HuH-7.5 (cell line): ENCODE results near the gene ULK2.
A peak's percentile ranks its signal among the peaks of the same experiment; 100 is the strongest.
"Not testable (repeated sequence)": the region's sequence is repeated elsewhere in the genome, so short reads cannot be mapped to it uniquely, and the experiment has no call there.

Experiments used
- DNase-seq: peaks from one replicate; pipeline ENCODE4 v3.0.0; 2011; ENCODE audit warnings: low spot score

ULK2 gene

GRCh38 chr17:19766421-19767270 lies 101.1 kb downstream of the ULK2 start:
- peak; percentile 71 for DNase-seq

GRCh38 chr17:19766016-19766415 lies 101.7 kb downstream of the ULK2 start:
- no peak for DNase-seq

DNA sequence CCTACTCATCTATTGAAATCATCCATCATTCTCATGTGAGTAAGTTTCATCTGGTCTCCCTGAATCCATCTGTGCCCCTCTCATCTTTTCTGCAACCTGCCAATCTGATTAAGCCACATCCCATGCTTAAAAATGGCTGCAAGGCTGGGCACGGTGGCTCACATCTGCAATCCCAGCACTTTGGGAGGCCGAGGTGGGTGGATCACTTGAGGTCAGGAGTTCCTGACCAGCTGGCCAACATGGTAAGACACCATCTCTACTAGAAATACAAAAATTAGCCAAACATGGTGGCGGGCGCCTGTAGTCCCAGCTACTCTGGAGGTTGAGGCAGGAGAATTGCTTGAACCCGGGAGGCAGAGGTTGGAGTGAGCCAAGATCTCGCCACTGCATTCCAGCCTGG lies 103.7 kb downstream of the ULK2 start:
- DNase-seq = not testable (repeated sequence)

DNA sequence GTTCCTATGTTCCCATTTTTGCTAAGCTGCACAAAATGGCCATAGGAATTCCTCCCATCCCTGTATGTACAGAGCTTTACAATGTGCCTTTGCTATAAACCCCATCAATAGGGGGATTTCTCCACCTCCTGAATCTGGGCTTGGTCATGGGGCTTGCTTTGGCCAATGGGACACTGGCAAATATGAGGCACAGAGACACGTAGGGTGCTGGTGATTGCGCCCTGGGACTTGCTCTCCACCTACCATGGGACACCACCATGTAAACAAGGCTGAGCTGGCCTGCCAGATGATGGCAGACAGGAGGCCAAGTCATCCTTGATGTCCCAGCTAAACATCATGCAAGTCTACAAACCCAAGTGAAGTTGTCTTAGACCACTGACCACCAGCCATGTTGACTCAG lies 104.3 kb downstream of the ULK2 start:
- no peak for DNase-seq

- peak; percentile 73 for DNase-seq
Observed at GRCh38 chr17:19762515-19762961, 105.2 kb downstream of the ULK2 start.

GRCh38 chr17:19760746-19761145 lies 107.0 kb downstream of the ULK2 start:
- no peak for DNase-seq

DNA sequence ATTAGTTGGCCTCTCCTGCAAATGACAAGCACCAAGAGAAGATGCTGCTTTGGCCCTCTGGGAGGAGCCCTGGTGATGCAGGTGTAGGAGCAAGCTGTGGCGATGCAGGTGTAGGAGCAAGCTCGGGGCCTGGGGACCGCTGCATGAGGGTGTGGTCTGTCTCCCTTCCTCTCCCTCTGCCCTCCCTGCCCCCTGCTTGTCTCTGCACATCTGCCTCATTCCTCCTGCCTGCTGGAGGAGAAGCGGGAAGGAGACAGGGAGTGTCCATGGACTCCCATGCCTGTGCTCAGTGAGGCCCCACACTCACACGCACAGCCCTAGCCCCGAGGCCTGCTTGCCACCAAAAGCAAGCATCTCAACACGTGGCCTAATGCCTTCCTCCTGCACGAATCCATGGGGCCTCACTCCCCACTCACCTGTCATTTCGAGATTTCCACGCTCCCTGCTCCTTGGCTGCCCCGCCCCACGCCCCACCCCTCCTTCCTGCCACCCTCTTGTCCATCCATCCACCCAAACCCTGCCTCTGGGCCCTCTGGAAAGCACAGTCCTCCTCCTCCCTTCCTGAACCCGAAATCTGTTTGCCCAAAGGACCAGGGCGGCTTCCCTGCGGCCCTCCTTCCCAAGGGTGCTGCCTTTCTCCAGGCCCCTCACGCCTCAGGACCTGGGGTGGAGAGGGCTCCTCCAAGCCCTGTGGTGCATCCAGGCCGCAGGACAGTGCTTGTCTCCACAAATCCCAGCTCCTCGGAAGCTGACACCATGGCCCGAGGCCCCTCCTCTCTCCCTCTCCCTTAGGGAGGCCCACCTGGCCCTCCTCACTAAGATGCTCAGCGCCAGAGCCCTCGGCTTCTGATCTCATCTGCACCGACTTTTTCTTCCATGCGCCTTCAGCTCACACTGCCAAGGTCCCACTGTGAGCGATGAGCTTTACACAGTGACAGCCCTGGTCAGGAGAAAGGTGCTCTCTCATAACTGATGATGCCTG lies 107.9 kb downstream of the ULK2 start:
- DNase-seq = no peak

GRCh38 chr17:19757536-19758180 lies 110.1 kb downstream of the ULK2 start:
- no peak for DNase-seq

DNA sequence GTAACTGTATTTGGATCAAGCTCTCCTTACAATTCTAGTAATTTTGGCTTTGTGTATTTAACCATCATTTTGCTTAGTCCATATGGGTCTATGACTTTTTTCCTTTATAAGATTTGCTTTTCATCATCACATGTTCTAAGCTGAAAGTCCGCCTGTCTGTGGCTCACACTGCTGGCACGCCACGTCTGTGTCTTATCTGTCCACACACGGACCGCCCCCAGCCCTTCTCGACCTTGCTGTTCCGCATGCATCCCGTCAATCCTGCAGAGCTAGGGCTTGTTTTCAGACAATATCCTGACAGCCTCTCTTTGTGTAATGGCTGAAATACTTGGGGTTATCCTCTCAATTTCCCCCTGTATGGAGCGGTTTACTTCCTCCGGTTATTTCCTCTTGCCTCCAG lies 111.2 kb downstream of the ULK2 start:
- no peak for DNase-seq

- DNase-seq = no peak
Observed at GRCh38 chr17:19755821-19756510, 111.8 kb downstream of the ULK2 start.

DNA sequence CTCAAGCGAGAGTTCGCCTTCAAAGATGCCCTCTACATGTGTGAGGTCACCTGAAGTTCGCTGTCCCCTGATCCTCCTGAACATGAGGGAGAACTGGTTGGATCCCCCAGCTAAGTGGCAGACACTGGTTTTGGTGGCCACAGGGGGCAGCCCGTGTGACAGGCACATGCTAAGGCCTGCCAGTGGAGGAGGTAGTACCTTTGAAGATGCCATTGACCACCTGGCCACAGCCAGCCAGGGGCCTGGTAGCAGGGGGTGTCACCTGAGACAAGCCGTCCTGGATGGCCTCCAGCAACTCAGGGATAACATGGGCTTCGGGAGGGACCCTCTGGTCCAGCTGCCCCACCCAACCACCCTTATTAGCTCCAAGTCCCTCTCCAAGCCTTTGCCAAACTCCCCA lies 112.3 kb downstream of the ULK2 start:
- DNase-seq = no peak

GRCh38 chr17:19753661-19754463 lies 113.9 kb downstream of the ULK2 start:
- DNase-seq = no peak

DNA sequence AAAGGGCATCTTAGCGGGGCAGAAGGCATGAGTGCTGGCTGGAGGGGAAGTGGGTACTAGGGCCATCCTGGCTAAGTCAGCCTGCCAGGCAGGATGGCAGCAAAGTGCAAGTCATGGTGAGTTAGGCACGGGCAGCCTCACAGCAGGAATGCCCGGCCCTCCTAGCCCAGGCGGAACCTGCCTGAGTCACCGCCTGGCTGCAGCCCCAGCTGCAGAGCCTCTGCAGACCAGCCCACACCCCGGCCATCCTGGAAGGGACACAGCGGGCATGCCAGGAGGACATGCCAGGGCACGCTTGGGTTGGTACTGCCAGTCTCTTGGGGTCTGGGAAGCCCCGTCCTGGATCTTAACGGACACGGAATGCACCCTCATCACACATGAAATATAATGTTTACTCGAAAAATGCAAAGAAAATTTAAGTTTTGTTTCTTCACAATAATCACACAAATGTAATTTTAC lies 114.7 kb downstream of the ULK2 start:
- no peak for DNase-seq

GRCh38 chr17:19752216-19753050 lies 115.3 kb downstream of the ULK2 start:
- no peak for DNase-seq

DNA sequence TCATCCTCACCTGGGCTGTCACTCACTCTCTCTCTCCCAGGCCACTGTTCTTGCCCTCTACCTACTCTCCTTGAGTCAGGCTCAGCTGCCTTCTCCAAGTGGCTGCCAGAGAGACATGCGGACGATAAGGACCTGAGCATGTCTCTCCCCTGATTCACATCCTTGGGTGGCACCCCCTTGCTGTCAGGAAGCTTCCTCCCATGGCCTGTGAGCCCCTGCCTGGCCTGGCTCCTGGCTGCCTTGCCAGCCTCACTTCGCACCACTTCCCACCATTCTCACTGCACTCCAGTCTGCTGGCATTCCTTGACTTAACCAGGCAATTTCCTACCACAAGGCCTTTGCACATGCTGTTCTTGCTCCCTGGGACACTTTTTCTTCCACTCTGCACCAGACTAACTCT lies 116.9 kb downstream of the ULK2 start:
- DNase-seq = no peak

GRCh38 chr17:19750020-19750572 lies 117.6 kb downstream of the ULK2 start:
- DNase-seq = no peak

DNA sequence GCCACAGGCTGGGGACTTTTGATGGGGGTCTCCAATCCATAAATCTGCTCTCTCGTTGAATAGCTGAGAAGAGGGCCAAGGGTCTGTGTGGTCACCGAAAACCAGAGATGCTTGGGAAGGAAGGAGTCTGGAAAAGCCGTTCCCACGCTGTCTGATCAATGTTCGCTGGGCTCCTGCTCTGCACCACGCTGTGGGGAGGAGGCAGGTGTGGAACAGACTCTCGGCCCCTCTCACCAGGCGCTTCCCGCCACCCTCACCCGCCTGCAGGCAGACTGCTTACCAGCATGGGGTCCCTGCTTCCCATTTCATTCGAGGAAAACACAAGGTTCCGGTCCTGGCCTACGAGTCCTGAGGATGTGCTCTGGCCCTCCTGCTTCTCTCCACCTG lies 118.9 kb downstream of the ULK2 start:
- DNase-seq = no peak

- DNase-seq = no peak
Observed at GRCh38 chr17:19747829-19748806, 119.6 kb downstream of the ULK2 start, which contains the start of gene ALDH3A1. ALDH3A1 (minus strand) TSS chr17:19748298; CDS start chr17:19745129, 3,169 bp downstream.
